Prostate gland (tissue), 2 donors: ENCODE results near the gene PTPRS.

Experiments used
- CTCF ChIP-seq, 4 experiments: fragments of 200-600 bp in 2 of 4; fragments of 450-650 bp in 2 of 4; sonication (generic) in 2 of 4; IDR thresholded peaks; 1 replicate in 3 of 4; 2 replicates in 1 of 4; pipeline ENCODE4 v1.5.1; 2016 to 2019; ENCODE audit warnings: antibody characterized with exemption in 4 of 4, mild to moderate bottlenecking in 2 of 4, moderate library complexity in 2 of 4
- POLR2A ChIP-seq: fragments of 450-650 bp; IDR thresholded peaks from one replicate; pipeline ENCODE4 v1.6.1; 2016; ENCODE audit warnings: antibody characterized with exemption, mild to moderate bottlenecking
- POLR2AphosphoS5 ChIP-seq: sonication (generic); formaldehyde crosslinking; IDR thresholded peaks from one replicate; pipeline ENCODE4 v1.6.1; 2017; ENCODE audit warnings: antibody characterized with exemption

- TF ChIP-seq CTCF (IDR thresholded peaks at IDR 0.05) (peak in 2 of 4 experiments; percentile 4 to 52), POLR2A (no peak), POLR2AphosphoS5 (no peak)
Observed at GRCh38 chr19:5369962-5370367, 29.4 kb upstream of the PTPRS start.
